A549 (cell line): ENCODE measurements around the gene TACC2.

Experiments used
- CTCF ChIP-seq: fragments of >200 bp; sonication (Bioruptor Twin); formaldehyde crosslinking; IDR thresholded peaks from 3 replicates; pipeline ENCODE4 v1.5.1; 2016
- HDAC2 ChIP-seq: fragments of 200-600 bp; sonication (generic); IDR thresholded peaks from 2 replicates; pipeline ENCODE4 v1.6.1; 2016
- HMGXB4 ChIP-seq: fragments of 250-450 bp; sonication (Bioruptor Pico); IDR thresholded peaks from 2 replicates; pipeline ENCODE4 v1.5.0; 2021; ENCODE audit warnings: mild to moderate bottlenecking, moderate library complexity, borderline replicate concordance
- HOXB5 ChIP-seq: fragments of 250-450 bp; sonication (Bioruptor Pico); IDR thresholded peaks from 2 replicates; pipeline ENCODE4 v1.5.0; 2020; ENCODE audit warnings: mild to moderate bottlenecking, moderate library complexity
- RAD21 ChIP-seq, 2 experiments: fragments of >200 bp in 1 of 2; sonication (Bioruptor Twin) in 1 of 2; formaldehyde crosslinking in 1 of 2; IDR thresholded peaks in 1 of 2; conservative IDR thresholded peaks in 1 of 2; 2 replicates in 1 of 2; 3 replicates in 1 of 2; pipeline ENCODE4 v1.6.1; 2012 to 2018; ENCODE audit warnings: inconsistent platforms in 1 of 2
- TP53 ChIP-seq: fragments of 250-450 bp; sonication (Bioruptor Pico); IDR thresholded peaks from 2 replicates; pipeline ENCODE4 v1.5.0; 2021; ENCODE audit warnings: mild to moderate bottlenecking, moderate library complexity
- ZFP36 ChIP-seq: fragments of 450-650 bp; IDR thresholded peaks from 2 replicates; pipeline ENCODE4 v1.6.1; 2014; ENCODE audit warnings: borderline replicate concordance; ENCODE audit not compliant: partially characterized antibody
- TF ChIP-seq, protein P1 (sequence below): fragments of 450-650 bp; IDR thresholded peaks from 2 replicates; pipeline ENCODE4 v1.6.1; 2014; ENCODE audit warnings: antibody characterized with exemption

GRCh38 chr10:122078326-122078725, 89.4 kb downstream of the TACC2 start:
- TF ChIP-seq TP53 (CRISPR knock-in tag) (no peak), CTCF (no peak), ZFP36 (no peak), RAD21 (conservative IDR thresholded peaks at IDR 0.05 in 1 of 2, IDR thresholded peaks at IDR 0.05 in 1 of 2) (no peak), HMGXB4 (no peak), HOXB5 (CRISPR knock-in tag) (no peak), HDAC2 (no peak)
- TF ChIP-seq, protein P1, sequence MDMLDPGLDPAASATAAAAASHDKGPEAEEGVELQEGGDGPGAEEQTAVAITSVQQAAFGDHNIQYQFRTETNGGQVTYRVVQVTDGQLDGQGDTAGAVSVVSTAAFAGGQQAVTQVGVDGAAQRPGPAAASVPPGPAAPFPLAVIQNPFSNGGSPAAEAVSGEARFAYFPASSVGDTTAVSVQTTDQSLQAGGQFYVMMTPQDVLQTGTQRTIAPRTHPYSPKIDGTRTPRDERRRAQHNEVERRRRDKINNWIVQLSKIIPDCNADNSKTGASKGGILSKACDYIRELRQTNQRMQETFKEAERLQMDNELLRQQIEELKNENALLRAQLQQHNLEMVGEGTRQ, result no peak
